Erythroblast (primary cell): ENCODE results near the gene OBP2B.

Experiments
- GATA1 ChIP-seq: IDR thresholded peaks from 2 replicates; pipeline ENCODE4 v1.6.1; 2011; ENCODE audit warnings: low read depth, mild to moderate bottlenecking, control low read depth, low read length, moderate library complexity
- POLR2A ChIP-seq: IDR thresholded peaks from 2 replicates; pipeline ENCODE4 v1.6.1; 2011; ENCODE audit warnings: mild to moderate bottlenecking, low read length

DNA sequence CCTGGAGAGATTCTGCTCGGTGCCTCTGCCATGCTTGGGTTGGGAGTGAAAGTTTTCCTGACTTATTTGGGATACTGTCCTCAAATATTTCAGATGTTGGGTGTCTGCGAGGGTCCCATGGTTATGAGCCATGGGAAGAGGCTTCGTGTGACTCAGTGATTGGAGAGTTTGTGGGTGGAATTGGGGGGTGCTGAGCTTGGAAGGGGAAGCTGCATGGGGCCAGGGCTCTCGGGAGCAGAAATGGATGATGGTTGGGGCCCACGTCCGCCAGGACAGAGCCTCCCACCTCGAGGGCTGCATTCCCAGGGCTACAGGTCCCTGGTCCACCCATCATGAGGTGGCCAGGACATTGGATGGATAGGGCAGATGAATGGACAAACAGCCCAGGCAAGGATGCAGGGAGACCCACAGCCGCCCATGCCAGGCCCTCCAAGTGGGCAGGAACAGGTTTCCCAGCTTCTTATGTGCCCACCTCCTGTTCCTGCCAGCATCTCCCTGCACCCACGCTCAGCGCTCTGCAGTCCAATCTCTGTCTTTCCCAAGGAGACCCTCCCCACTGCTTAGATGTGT, 5.5 kb downstream of the OBP2B start:
- no peak for TF ChIP-seq POLR2A
- no peak for TF ChIP-seq GATA1
